CD4-positive, alpha-beta T cell treated with Interleukin-12 subunit alpha and Interleukin-12 subunit beta, for 1 hour (primary cell): ENCODE data around the gene GALNT10.

ENCODE experiments used
- DNase-seq: peaks from one replicate; pipeline ENCODE4 v3.0.0-alpha.2; 2020

GALNT10 gene

DNA sequence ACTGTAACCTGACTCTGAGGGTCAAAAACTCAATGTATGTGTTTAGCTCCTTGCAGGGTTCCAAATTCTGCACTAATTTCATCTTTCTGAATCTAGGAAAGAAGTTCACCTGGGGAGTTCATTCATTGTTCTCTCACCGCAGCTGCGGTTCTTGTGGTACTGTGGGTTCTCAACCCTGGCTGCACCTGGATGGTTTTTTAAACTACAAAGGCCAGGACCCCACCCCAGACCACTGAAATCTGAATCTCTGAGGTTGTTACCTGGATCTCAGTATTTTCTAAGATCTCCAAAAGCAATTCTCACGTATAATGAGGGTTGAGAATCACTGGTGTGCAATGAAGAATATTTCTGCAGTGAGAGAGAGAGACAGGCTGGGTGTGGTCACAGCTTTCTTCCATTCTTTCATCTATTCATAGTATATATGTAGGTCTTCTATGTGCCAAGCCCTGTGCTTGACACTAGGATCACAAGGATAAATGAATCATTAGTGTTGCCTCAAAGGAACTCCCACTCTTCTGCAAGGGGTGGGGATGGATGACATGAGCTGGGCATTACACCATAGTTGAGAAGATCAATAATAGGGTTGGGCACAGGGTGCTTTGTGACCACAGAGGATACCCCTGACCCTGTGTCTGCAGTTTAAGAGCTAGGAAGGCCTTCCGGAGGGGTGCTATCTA lies 109.8 kb downstream of the GALNT10 start:
- no peak for DNase-seq

DNA sequence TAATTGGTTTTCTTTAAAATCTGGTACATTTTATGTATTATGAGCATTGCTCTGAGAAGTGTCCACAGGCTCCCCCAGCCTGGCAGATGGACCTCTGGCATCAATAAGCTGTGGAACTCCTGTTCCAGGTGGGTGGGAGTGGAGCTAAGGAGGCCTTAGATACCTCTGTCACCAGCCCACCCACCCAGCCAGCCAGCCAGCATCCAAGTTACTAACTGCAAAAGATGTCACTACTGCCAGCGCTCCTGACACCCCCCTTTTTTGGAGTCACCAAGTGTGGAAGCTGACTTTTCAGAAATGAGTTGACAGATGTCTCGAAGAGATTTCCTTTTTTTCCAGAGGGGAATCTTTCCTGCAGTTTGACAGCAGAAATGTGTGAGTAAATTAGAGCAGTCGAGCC lies 111.2 kb downstream of the GALNT10 start:
- DNase-seq: no peak

DNA sequence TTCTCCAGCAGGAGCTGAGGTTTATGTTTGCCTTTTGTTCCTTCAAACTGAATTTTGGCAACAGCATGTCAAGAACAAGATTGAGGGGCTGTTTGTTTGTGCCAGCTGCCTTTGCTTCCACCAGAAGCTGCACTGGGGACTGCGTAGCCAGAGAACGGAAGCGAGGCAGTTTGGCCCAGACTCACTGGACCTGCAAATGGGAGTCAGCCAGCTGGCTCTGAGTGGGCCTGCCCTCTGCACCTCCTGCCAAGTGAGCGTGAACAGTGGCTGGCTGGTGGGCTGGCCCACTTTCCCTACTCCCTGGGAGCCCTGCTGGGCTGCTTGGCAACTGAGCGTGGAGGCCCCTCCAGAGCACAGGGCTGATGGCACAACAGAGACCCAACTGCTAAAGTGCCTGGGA lies 111.6 kb downstream of the GALNT10 start:
- no peak for DNase-seq

DNA sequence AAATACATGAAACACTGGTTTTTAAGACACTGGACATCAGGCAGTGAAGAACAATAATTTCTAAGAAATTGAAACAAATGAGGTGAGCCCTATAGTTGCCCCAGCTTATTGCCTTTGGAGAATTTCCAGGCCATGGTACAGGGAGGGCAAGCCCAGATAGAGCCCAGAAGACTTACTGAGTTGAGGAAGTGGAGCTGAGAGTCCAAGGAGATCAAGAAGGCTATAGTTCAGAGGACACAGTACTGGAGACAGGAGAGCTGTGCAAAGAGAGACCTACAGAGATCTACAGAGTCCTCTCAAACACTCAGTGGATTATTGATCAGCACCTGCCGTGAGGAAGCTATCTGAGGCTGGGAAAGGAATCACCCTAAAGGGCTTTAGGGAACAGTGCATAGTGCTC lies 112.6 kb downstream of the GALNT10 start:
- DNase-seq: no peak

DNA sequence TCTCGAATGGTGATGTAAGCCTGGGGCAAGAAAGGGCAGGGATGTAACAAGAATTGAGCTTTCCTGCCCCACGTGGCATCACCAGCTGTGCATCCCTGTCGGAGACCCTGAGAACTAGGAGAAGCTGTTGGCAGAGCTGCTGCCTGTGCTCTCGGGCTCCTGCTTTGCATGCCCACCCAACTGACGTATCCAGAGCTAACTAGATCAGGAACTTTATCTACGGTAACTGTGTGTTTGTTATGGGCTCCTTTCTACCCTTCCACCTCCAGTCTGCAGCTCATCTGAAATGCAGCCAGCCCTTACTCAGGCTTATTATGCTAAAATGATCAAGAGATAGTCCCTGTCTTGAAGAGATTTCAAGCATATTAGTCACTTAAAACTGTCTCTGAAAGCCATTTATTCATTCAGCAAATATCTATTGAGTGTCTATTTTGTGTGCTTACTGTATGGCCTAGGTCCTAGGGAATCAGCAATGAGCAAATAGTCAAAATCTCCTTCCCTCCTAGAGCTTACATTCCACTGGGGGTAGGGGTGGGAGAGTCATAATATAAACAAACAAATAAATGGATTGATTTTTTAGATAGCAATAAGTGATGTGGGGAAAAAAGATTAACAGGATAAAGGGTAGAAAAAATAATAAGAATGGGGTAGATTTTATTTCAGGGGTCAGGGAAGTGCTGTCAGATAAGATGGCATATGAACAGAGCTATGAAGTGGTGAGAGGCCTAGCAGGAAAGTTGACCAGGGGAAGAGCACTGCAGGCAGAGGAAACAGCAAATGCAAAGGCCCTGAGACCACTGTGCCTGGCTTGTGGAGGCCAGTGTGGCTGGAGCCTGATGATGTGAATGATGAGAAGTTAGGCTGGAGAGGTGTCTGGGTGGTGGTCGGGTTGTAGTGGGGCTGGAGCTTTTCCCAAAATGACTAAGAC lies 118.2 kb downstream of the GALNT10 start:
- no peak for DNase-seq

DNA sequence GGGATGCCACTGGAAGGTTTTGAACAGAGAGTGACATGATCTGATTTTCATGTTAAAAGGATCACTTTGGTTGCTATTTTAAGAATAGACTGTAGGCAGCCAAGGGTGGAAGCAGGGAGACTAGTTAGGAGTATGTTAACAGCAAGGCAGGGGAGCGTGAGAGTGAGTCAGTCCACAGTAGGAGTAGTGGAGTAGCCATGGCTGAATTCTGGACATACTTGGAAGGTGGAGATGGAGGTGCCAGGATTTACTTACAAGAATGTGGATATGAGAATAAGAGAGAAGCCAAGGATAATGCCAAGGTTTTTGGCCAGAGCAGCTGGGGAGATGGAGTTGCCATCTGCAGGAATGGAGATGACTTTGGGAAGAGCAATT lies 118.8 kb downstream of the GALNT10 start:
- DNase-seq: no peak

DNA sequence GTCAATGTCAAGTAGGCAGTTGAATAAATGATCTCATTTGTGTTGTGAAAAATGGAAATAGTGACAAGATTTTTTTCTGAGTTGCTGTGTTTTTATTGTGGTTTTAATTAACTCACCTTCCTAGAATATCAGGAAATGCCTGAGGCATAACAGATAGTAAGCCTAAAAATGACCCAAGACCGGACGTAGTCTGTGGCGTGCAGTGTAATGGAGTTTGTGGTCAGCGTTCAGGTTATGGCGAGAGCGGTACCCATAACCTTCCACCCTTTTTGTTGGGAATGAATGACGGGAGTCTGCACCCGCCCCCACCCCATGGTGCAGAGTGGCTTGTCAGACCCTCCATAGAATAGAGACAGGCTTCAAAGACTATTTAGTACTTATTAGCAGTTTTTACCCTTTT lies 119.3 kb downstream of the GALNT10 start:
- no peak for DNase-seq

DNA sequence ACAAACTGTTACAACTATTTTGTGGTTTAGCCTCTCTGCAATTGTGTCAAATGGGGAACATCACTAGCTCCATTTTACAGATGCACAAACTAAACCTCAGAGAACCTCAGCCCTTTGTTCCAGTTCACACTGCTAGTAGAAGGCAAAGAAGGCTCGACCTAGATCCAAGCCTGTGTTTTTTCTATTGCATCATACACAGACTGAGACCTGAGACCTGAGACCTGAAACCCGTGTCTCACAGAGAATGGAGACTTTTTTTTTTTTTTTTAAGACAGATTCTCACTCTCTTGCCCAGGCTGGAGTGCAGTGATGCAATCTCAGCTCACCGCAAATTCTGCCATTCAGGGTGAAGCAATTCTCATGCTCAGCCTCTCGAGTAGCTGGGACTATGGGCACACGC lies 120.8 kb downstream of the GALNT10 start:
- no peak for DNase-seq

DNA sequence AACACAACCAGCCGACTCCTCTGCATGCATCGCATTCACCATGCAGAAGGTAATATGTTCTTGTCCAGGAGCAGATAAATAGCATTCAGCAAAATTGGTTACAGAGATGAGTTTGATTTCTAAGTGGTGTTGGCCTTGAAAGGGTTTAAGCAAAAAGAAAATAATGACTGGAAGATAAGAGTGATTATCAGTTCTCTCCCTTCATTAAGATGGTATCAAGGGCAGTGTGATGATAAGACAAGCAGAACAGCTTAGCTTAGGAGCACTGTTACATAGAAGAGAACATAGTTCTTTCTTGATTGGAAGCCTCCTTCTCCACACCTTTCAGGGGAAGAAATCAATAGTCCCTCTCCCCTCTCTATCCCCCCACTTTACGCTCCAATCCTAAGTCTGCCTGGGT lies 121.5 kb downstream of the GALNT10 start:
- DNase-seq: no peak

DNA sequence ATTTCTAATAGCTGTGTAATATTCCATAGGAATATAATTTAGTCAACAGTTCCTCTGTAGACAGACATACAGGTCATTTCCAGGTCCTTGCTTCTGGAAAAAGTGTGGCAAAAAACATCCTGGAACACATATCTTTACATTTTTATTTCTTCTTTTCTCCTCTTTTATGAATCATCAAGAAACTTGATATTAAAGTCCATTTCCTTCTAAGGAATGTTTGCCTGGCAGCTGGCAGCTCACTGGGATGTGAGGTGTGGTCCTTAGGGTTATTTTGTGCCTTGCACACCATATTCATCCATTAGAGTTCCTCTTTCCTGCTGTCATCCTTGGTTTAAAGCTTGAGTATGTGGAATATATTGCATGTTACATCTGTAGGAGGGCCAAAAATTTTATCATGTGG lies 122.0 kb downstream of the GALNT10 start:
- DNase-seq: no peak

DNA sequence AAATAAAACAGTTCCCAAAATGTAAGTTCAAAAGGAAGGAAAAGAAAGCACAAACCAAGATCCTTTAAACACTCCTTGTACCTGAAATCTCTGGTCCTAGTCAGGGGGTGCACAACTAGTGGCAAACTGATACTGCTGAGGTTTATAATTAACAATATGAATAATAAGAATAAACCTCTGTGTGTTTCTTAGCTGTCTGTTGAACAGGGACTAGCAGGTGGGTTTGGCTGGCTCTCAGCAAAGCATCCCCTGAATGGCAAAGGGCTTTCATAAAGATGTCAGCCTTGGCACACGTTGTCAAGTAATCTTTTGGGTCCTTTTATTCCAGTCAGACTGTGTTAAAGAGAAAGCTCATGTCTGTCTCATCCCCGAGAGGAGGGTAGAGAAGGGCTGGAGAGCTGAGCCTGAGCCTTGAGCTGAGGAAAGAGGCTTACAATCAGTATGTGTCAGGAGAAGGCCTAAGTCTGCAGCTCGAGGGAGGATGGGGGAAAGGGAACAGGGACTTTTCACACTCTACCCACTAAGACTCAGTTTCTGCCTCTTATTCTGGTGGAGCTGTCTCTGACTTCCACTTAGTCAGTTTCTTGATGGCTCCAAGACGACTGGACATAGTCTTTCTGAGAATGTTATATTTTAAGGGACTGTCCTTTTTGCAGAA lies 123.0 kb downstream of the GALNT10 start:
- no peak for DNase-seq

DNA sequence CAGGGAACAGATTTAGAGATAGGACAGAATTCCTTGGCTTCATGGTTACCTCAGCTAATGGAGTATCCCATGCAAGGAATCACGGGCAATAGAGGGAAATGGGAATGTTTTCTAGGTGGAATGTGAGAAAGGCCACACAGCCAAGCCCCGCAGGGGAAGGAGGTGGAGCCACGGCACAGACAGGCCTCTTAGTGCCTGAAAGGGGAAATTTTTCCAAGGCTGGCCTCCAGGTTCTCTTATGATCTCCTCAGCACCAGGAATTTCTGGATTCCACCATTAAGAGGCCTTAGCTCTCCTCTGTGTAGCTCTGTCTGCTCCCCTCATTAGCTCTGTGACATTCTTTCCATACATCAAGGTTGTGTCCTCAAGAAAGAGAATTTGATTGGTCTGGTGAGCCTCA lies 124.7 kb downstream of the GALNT10 start:
- no peak for DNase-seq

DNA sequence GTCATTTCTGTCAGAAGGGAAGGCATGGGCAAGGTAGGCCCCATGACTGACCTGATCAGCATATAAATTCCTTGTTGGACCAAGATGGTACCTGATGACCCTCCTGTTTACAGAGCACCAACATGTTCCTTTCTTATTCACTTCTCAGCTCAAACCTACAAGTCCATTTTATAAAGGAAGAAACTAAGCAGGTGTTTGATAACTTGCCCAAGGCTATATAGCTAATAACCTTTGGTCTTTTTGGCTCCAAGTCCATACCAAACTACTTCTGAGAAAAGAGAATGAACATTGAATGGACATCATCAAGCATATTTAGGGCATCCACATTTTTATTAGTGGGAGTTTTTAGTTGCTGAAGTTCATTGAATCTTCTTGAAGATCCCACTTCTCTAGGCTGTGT lies 125.2 kb downstream of the GALNT10 start:
- DNase-seq: no peak

DNA sequence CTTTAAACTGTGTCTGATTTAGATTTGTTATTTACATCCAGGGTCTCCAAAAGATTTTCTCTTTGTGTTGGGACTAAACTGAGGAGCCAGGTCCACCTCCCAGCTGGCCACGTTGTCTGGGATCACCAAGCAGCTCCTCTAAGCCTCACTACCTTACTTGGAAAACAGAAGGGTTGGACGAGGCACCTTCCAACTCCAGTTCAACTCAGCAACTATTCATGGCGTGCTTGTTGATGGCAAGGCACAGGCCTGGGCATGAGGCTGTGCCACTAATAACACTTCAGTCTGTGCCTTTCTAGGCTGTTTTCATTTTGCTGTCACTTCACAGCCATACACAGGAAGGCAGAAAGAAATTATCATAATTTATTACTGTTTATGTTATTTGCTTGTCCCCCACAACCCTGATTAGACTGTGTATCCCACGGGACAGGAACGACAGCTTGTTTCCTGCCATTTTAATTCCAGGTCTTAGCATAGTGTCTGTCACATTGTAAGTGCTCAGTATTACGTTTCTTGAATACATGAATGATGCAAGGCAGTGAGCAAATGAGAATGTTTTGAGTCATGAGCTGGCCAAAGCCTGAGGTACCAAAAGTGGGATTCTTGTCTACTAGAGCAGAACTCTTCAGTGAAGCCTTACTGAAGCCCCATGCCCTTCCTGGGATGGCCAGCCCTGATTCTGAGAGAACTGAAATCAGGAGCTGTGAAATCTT lies 125.8 kb downstream of the GALNT10 start:
- DNase-seq: no peak

DNA sequence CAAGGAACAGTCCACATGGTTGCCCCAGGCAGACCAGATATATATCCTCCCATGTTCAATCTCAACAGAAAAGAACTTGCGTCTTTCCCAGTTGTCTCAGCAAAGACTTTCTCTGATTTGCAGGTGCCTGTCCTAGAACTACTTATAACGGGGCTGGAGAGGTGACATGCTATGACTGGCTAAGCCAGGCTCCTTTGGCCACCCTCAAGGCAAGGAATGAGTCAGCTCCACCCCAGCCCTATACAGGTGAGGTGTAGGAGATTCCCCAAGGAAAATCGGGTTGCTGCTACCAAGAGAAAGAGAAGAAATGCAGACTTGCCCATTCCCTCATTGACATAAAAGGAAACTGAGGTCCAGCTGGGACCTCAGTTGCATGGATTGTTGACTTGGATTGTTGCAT lies 127.4 kb downstream of the GALNT10 start:
- DNase-seq: no peak

DNA sequence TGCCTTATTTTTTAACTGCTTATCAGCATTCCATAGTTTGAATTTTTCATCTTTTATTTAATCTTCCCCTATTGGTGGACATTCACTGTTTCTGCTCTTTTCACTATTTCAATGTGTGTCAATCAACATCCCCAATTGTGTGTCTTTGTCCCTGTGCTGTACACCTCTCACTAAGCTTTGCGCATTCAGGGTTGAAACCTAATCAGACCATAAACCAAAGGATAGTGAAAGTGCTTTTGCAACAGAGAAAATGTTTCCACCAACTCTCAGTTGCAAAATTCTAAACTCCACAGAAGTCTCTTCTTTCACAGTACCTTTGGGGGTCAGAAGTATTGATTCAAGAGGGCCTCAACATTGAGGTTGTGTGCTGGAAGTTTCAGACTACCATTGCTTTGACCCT lies 128.2 kb downstream of the GALNT10 start:
- no peak for DNase-seq

DNA sequence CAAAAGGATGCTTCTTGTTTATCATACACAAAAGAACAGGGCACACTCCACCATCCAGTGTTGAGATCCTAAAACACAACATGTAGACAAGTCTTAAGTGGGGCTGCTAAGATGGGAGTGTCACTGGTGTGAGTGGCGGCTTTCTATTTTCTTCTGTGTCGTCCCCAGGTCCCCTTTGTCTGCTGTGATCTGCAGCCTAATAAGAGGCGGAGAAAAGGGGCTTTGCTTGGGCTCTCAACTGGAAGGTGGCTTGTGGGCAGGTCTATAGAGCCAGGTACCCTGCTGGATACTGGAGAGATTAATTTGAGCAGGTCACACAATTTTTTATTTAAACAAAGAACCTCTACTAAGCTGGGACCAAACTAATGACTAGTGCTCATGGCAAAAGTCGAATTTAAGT lies 129.2 kb downstream of the GALNT10 start:
- DNase-seq: no peak

DNA sequence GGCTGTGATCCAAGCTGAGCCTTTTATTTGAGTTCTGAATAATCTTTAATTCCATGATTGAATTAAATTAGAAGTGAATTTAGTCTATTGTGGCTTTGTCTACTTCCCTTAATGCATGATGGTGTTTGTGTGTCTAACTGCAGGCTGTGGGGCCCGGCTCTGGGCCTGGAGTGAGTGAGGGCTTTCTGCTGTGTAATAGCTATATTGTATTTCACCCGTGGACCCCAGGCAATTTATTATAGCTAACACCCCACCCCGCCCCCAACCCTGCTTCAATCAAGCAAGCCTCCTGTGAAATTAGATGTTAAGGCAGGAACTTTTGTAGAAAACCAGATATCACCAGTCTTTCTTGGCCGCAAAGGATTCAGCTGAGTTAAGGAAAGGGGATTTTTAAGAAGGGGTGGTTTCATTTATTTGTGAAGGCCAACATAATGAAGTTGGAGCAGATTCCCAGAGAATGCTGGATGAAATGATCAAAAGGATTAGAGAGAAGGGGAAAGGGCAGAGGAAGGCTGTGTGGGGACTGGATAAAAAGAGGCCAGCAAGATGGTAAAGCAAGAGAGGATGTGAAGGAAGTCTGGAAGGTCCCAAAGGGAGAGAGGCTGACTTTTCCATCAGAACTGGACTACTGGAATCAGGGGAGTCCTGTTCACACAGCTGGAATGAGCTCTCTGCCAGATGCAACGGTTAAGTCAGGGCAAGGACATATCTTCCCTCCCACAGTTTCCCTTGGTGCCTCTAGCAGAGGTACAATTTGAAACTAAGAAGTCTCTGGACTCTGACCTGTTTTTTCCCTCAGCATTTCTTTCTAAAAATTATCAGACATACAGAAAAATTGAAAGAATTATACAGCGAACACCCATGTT lies 129.9 kb downstream of the GALNT10 start:
- no peak for DNase-seq

DNA sequence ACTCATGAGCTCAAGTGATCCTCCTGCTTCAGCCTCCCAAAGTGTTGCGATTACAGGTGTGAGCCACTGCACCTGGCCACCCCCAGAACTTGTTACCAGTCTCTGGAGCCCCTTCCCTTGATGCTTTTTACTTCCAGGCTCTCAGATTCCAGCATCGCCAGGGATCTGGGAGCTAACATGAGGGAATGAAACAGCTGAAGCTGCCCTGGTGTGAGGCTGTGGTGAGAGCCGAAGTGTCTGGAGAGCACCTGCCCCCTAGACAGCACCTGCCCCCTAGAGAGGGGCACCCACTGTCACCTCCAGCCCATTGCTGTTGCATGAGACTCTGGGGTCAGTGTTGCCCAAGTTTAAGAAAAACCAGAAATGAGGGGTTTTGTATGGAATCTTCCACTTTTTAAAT lies 131.0 kb downstream of the GALNT10 start:
- no peak for DNase-seq

DNA sequence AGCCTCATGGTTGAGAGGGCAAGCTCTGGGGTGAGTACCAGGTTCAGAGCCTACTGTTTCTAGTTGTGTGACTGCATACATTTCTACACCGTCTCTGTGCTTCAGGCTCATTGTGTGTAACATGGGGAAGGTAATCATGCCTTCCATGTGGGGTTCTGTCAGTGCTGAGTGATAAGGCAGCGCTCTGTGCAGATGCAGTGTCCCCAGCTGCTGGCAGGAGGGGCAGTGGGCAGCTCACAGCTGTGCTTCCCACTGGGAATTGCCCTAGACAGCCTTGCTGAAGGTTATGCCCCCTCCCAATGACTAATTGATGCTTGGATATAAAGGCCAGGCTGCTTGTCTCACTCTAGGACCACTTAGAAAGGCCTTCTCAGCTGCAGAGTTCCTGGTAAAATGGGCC lies 133.5 kb downstream of the GALNT10 start:
- no peak for DNase-seq

DNA sequence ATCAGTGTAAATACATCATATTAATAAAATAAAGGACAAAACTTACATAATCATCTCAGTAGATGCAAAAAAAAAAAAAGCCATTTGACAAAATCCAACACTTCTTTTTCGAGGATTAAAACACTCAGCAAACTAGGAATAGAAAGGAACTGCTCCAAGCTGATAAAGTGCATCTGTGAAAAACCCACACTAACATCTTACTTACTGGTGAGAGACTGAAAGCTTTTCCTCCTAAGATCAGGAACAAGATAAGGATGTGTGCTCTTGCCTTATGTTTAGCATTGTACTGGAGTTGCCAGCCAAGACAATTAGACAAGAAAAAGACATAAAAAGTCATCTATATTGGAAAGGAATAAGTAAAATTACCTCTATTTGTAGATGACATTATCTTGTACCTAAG lies 135.0 kb downstream of the GALNT10 start:
- DNase-seq: no peak

DNA sequence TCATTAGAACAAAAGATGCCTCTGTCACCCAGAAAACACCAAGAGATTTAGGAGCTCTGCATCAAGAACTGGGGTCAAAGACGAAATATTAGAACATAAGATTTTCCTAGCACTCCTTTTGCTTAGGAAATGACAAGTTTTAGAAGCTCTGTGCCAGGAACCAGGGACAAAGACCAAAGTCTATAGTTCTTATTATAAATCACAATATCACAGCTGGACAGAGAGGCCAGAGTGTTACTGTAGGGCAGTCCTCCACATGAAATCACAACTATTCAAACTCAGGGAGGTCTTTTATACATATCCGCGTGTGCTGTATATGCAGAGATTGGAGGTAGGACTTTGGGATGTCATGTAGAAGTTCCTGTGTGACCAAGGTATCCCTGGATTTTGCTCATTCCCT lies 138.5 kb downstream of the GALNT10 start:
- no peak for DNase-seq
